Upper lobe of right lung (tissue), 1 donor: ENCODE measurements around the gene NTM. TPM values are rescaled to one million over a fixed set of nuclear protein-coding genes. Genes with fewer than 3 reads are reported as not detected.
A peak's percentile ranks its signal among the peaks of the same experiment; 100 is the strongest.

Experiments used
- ATAC-seq: fragments of 200-7000 bp; cut with Tn5 transposase; one replicate; pipeline ENCODE4 v1.9.1; 2020; ENCODE audit warnings: mild to moderate bottlenecking, moderate library complexity
- DNase-seq: peaks from one replicate; pipeline ENCODE4 v3.0.0-alpha.2; 2020
- H3K27ac ChIP-seq: fragments of 200-600 bp; one replicate; pipeline ENCODE4 v1.8.0; 2022
- H3K27me3 ChIP-seq: fragments of 200-600 bp; one replicate; pipeline ENCODE4 v1.8.0; 2022; ENCODE audit warnings: mild to moderate bottlenecking
- H3K36me3 ChIP-seq: fragments of 200-600 bp; one replicate; pipeline ENCODE4 v1.8.0; 2022
- H3K4me1 ChIP-seq: fragments of 200-600 bp; one replicate; pipeline ENCODE4 v1.8.0; 2022
- H3K4me3 ChIP-seq: fragments of 200-600 bp; one replicate; pipeline ENCODE4 v1.8.0; 2022; ENCODE audit warnings: mild to moderate bottlenecking
- H3K9me3 ChIP-seq: fragments of 200-600 bp; one replicate; pipeline ENCODE4 v1.8.0; 2022
- intact Hi-C: fragments of 100-400 bp; cut with DNase I; formaldehyde crosslinking; loops from one replicate; pipeline ENCODE4 v1.11.0; 2022
- total RNA-seq: library from RNA; stranded (reverse); fragmentation: NEBNext Ultra II Directional; extraction: Animal tissue kit (Norgen Biotek cat#: 25700); gene quantifications from one replicate; pipeline ENCODE4 v1.2.1, GENCODE V29; 2021
- TF ChIP-seq, protein P1 (sequence below): fragments of 200-600 bp; IDR thresholded peaks from one replicate; pipeline ENCODE4 v1.8.0; 2022; ENCODE audit warnings: antibody characterized with exemption
- donor health status: DM: no; HTN: yes; CAD: no; lungs with severe emphysema.

Gene NTM
- total RNA-seq, 1 donor from 2014 or later = 3.7 TPM

DNA sequence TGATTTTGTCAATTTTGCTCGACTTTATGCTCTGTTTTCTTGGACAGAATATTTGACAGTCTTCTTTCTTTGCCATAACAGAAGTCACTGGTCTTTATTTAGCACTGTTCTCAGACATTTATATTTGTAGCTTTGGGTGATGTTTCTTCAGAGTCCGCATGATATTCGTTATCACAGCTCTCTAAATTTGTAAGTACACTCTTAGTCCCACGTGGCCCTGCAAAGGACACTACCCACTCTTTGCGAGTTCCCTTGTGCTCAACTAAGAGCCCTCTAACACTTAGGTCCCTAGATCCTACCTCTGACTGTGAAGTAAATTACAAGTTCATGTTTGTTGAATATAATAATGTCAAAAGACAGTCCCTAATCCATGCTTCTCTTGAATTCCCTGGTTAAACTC lies 651.9 kb downstream of the NTM start:
- intact Hi-C loops = no loop called here
- no peaks in the 10 kb centered on the region for H3K36me3 ChIP-seq
- DNase-seq = no peak
- H3K27ac ChIP-seq = no peak overlapping the region
- H3K9me3 ChIP-seq = no peaks in the 10 kb centered on the region
- H3K4me1 ChIP-seq = no peaks in the 10 kb centered on the region
- TF ChIP-seq, protein P1, sequence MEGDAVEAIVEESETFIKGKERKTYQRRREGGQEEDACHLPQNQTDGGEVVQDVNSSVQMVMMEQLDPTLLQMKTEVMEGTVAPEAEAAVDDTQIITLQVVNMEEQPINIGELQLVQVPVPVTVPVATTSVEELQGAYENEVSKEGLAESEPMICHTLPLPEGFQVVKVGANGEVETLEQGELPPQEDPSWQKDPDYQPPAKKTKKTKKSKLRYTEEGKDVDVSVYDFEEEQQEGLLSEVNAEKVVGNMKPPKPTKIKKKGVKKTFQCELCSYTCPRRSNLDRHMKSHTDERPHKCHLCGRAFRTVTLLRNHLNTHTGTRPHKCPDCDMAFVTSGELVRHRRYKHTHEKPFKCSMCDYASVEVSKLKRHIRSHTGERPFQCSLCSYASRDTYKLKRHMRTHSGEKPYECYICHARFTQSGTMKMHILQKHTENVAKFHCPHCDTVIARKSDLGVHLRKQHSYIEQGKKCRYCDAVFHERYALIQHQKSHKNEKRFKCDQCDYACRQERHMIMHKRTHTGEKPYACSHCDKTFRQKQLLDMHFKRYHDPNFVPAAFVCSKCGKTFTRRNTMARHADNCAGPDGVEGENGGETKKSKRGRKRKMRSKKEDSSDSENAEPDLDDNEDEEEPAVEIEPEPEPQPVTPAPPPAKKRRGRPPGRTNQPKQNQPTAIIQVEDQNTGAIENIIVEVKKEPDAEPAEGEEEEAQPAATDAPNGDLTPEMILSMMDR = no peak
- ATAC-seq = no peak
- H3K4me3 ChIP-seq = no peak overlapping the region
- no peaks in the 10 kb centered on the region for H3K27me3 ChIP-seq

DNA sequence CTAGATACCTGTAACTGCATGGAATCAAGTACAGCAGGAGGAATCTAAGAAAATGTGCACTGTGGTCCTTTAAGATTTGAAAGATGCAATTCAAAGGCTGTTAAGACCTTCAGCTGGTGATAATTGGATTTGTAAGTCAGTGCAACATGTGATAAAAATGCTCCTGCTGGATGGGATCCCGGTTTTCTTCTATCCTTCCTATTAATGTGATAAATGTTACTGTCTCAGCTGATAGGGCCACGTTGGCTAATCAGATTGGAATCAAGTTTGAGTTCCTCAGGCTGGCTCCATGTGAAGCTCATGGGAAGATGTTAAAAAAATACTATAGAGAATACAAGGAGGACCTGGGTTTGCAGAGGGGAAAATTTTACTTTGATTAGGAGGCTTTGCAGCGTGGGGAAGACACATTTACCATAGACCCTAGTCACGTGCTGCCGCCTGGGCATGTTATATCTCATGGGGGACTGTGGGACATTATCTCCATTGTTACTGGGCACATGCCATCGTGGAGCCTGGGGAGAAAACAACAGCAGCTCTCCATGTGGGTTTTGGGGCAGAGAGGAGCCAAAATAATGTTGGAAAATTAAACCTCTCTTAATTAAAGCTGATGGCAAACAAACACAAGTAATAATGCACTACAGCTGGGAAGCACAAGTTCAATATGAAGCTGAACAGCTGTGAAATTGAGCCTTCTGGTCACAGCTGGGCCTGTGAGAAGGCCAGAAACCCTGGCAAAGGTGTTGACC lies 652.5 kb downstream of the NTM start:
- Histone ChIP-seq H3K36me3 (no peaks in the 10 kb centered on the region), H3K4me1 (no peaks in the 10 kb centered on the region), H3K27ac (no peak overlapping the region), H3K4me3 (no peak overlapping the region), H3K9me3 (no peaks in the 10 kb centered on the region), H3K27me3 (no peaks in the 10 kb centered on the region)
- TF ChIP-seq, protein P1 = no peak
- intact Hi-C loops = no loop called here
- no peak for ATAC-seq
- no peak for DNase-seq

DNA sequence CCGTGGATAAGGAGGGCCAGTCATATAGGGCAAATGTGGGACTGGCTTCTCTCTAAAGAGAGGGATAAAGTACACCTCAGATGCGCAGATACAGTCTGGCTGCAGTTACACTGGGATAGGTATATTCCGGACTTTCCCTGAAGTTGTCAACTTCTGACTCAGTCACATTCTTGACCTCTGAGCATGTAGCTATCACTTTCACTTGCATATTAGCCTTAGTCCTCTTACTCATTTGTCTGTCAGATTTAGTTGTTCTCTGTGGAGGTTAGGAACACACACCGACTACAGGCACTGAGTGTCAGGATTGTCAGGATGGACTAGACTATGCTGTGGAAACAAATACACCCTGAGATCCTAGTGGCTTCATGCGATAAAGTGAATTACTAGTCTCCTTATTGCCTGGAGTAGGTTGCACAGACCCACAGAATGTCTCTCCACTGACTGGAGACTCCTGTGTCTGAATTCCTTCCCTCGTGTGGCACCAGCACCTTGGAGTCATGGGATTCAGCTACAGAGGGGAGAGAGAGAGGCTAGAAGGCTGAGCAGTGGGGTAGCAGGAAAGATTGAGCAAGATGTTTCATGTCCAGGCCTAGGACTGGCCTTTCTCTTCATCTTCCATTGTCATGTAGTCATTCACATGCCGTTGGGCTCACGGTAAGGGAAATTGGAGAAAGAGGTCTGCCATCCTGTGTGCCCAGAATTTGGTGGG lies 654.3 kb downstream of the NTM start:
- TF ChIP-seq, protein P1 = no peak
- Histone ChIP-seq H3K4me1 (no peaks in the 10 kb centered on the region), H3K27me3 (no peaks in the 10 kb centered on the region), H3K9me3 (no peaks in the 10 kb centered on the region), H3K4me3 (no peak overlapping the region), H3K27ac (no peak overlapping the region), H3K36me3 (no peaks in the 10 kb centered on the region)
- no peak for ATAC-seq
- no peak for DNase-seq
- intact Hi-C loops = no loop called here

DNA sequence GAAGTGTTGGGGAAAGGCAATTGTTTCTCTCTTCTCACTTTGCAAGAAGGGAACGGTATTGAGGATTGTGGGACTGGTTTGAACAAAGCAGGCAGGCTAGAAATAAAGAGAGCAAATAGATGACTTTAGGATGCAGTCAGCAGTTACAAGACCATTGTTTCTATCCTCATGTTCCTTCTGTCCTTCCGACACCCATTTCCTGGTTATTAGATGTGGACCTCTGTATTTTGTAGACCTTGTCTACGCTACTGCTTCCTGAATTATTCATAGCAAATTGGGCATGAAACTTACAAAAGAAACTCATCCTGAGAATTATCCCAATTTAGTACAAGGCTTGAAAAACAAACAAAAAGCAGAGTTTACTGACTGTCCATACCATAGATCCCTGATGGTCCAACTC lies 656.3 kb downstream of the NTM start:
- DNase-seq (no peak), ATAC-seq (no peak)
- Histone ChIP-seq H3K9me3 (no peaks in the 10 kb centered on the region), H3K36me3 (no peaks in the 10 kb centered on the region), H3K27me3 (no peaks in the 10 kb centered on the region), H3K4me1 (no peaks in the 10 kb centered on the region), H3K4me3 (no peak overlapping the region), H3K27ac (no peak overlapping the region)
- TF ChIP-seq, protein P1 = no peak
- intact Hi-C loops = no loop called here

DNA sequence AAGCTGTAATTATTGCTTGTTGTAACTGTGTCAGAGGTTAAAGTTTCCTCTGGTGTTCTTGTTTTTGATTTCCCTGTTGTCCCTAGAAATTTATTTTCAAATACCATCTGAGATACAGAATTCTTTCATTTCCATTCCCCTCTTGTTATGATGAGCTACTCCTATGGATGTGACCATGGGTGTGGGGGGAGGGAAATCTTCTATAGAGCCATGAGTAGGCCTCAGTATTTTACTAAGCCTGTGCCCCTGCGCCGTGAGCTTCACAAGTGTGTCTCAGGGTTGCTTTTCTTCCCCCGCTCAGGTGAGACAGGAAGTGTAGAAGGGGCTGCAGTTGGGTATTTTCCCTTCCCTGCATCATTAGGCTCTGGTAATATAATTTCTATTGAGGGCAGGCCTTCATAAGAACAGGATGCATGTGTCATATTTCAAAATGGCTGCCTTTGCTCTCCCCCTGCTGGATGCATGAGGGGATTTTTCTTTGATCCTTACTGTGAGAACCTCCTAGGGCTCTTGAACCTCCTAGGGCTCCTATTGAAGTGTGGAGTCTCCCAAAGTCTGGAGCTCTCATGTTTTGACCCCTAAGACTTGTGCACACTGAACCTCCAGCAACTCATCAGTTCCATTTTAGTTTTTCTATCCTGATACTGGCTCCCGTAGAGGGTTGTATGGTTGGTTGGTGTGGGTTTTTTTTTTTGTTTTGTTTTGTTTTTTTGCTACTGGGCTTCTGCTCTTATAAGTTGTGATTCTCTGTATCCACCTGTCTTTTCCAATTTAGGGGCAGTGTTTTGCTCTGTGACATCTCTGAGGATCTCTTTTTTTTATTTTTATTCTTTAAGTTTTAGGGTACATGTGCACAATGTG lies 658.2 kb downstream of the NTM start:
- Histone ChIP-seq H3K4me3 (no peak overlapping the region), H3K4me1 (no peaks in the 10 kb centered on the region), H3K27ac (no peak overlapping the region), H3K36me3 (no peaks in the 10 kb centered on the region), H3K27me3 (no peaks in the 10 kb centered on the region), H3K9me3 (no peaks in the 10 kb centered on the region)
- TF ChIP-seq, protein P1 = peak; percentile 70
- intact Hi-C loops = no loop called here
- ATAC-seq (peak; percentile 86), DNase-seq (no peak)
